Suprapubic skin (tissue), 4 donors: ENCODE data around the gene HMGB2. TPM values are rescaled to one million over a fixed set of nuclear protein-coding genes. Genes with fewer than 3 reads are reported as not detected.

Experiments
- DNase-seq, 2 donors: peaks; one replicate each; pipeline ENCODE4 v3.0.0-alpha.2; 2019; ENCODE audit warnings: low spot score in 2 of 2
- H3K27ac ChIP-seq: fragments of 200-600 bp; sonication (generic); one replicate; pipeline ENCODE4 v1.5.1; 2019
- H3K27me3 ChIP-seq: fragments of 200-600 bp; sonication (generic); one replicate; pipeline ENCODE4 v1.5.1; 2019
- H3K36me3 ChIP-seq: fragments of 200-600 bp; sonication (generic); one replicate; pipeline ENCODE4 v1.5.1; 2019
- H3K4me1 ChIP-seq: fragments of 200-600 bp; sonication (generic); one replicate; pipeline ENCODE4 v1.5.1; 2019
- H3K4me3 ChIP-seq: fragments of 200-600 bp; sonication (generic); one replicate; pipeline ENCODE4 v1.5.1; 2019; ENCODE audit warnings: mild to moderate bottlenecking
- H3K9me3 ChIP-seq: fragments of 200-600 bp; sonication (generic); one replicate; pipeline ENCODE4 v1.5.1; 2019
- CTCF ChIP-seq, 2 donors: fragments of 200-600 bp in 1 of 2; fragments of 450-650 bp in 1 of 2; sonication (generic) in 1 of 2; IDR thresholded peaks; one replicate each; pipeline ENCODE4 v1.5.1; 2016 to 2019; ENCODE audit warnings: antibody characterized with exemption in 2 of 2, mild to moderate bottlenecking in 1 of 2, moderate library complexity in 1 of 2
- EP300 ChIP-seq: sonication (generic); formaldehyde crosslinking; IDR thresholded peaks from one replicate; pipeline ENCODE4 v1.6.1; 2017; ENCODE audit warnings: antibody characterized with exemption
- POLR2A ChIP-seq, 2 donors: fragments of 450-650 bp; IDR thresholded peaks; one replicate each; pipeline ENCODE4 v1.6.1; 2017; ENCODE audit warnings: antibody characterized with exemption in 2 of 2, mild to moderate bottlenecking in 2 of 2, moderate library complexity in 2 of 2
- POLR2AphosphoS5 ChIP-seq, 3 donors: sonication (generic); formaldehyde crosslinking; IDR thresholded peaks; one replicate each; pipeline ENCODE4 v1.6.1; 2017; ENCODE audit warnings: antibody characterized with exemption in 3 of 3
- WGBS: methylation state at CpG from one replicate; pipeline ENCODE4 v1.1.5; 2018; 5-methylcytosine and 5-hydroxymethylcytosine counted together
- total RNA-seq, 4 donors: library from RNA; depleted of rRNA; stranded (reverse); fragments of >200 nt; gene quantifications; one replicate each; pipeline ENCODE4 v1.1.0, GENCODE V29; 2016

The HMGB2 gene
- total RNA-seq, result 10 to 100 TPM; 28.8 to 76.5 (median 34.2) TPM

- H3K27ac ChIP-seq, result peak within 1 kb of the TSS; percentile 99
- WGBS, result 0% methylated on average over 37 of the region's 61 CpGs
- TF ChIP-seq CTCF (IDR thresholded peaks at IDR 0.05) (no peak), POLR2AphosphoS5 (IDR thresholded peaks at IDR 0.05) (peak; percentile 32 to 96 (median 92)), POLR2A (IDR thresholded peaks at IDR 0.05) (peak; percentile 91 to 97), EP300 (no peak)
- DNase-seq, result peak; percentile 100
- H3K9me3 ChIP-seq, result no peaks in the 10 kb centered on the region
- no peaks in the 10 kb centered on the region for H3K27me3 ChIP-seq
- peaks cover 18% of the 10 kb centered on the region for H3K36me3 ChIP-seq
- H3K4me3 ChIP-seq, result peak within 1 kb of the TSS; percentile 98
- peaks cover 28% of the 10 kb centered on the region for H3K4me1 ChIP-seq
Measured at GRCh38 chr4:173334085-173334890, at the start of gene HMGB2. TSS of gene HMGB2 (minus strand) at chr4:173334358. CDS start at chr4:173333649, 709 bp downstream.

- Histone ChIP-seq H3K4me3 (no peak overlapping the region), H3K9me3 (no peaks in the 10 kb centered on the region), H3K27ac (no peak overlapping the region), H3K36me3 (no peaks in the 10 kb centered on the region), H3K4me1 (no peaks in the 10 kb centered on the region), H3K27me3 (no peaks in the 10 kb centered on the region)
- WGBS, result 97% methylated on average over 4 of the region's 4 CpGs
- TF ChIP-seq POLR2A (IDR thresholded peaks at IDR 0.05) (no peak), EP300 (no peak), CTCF (IDR thresholded peaks at IDR 0.05) (no peak)
- DNase-seq, result no peak
Measured at GRCh38 chr4:173382349-173382748, 48.2 kb upstream of the HMGB2 start.

GRCh38 chr4:173381610-173382009 lies 47.5 kb upstream of the HMGB2 start:
- Histone ChIP-seq H3K4me1 (no peaks in the 10 kb centered on the region), H3K36me3 (peaks cover 1% of the 10 kb centered on the region), H3K27me3 (no peaks in the 10 kb centered on the region), H3K27ac (no peak overlapping the region), H3K4me3 (no peak overlapping the region), H3K9me3 (no peaks in the 10 kb centered on the region)
- no peak for TF ChIP-seq CTCF (IDR thresholded peaks at IDR 0.05)
- no peak for TF ChIP-seq EP300
- no peak for TF ChIP-seq POLR2A (IDR thresholded peaks at IDR 0.05)
- TF ChIP-seq POLR2AphosphoS5 (IDR thresholded peaks at IDR 0.05), result no peak
- DNase-seq, result no peak
- 23% methylated on average over 1 of the region's 1 CpG for WGBS

GRCh38 chr4:173380987-173381386 lies 46.8 kb upstream of the HMGB2 start:
- Histone ChIP-seq H3K27ac (no peak overlapping the region), H3K9me3 (no peaks in the 10 kb centered on the region), H3K4me1 (no peaks in the 10 kb centered on the region), H3K4me3 (no peak overlapping the region), H3K36me3 (peaks cover 3% of the 10 kb centered on the region), H3K27me3 (no peaks in the 10 kb centered on the region)
- DNase-seq, result no peak
- no peak for TF ChIP-seq EP300
- no peak for TF ChIP-seq POLR2A (IDR thresholded peaks at IDR 0.05)
- no peak for TF ChIP-seq POLR2AphosphoS5 (IDR thresholded peaks at IDR 0.05)
- no peak for TF ChIP-seq CTCF (IDR thresholded peaks at IDR 0.05)

- no peak for TF ChIP-seq POLR2A (IDR thresholded peaks at IDR 0.05)
- no peak for TF ChIP-seq CTCF (IDR thresholded peaks at IDR 0.05)
- TF ChIP-seq POLR2AphosphoS5 (IDR thresholded peaks at IDR 0.05), result no peak
- TF ChIP-seq EP300, result no peak
- Histone ChIP-seq H3K27ac (no peak overlapping the region), H3K27me3 (no peaks in the 10 kb centered on the region), H3K36me3 (peaks cover 3% of the 10 kb centered on the region), H3K9me3 (no peaks in the 10 kb centered on the region), H3K4me3 (no peak overlapping the region), H3K4me1 (no peaks in the 10 kb centered on the region)
- no peak for DNase-seq
- WGBS, result 95% methylated on average over 3 of the region's 3 CpGs
Measured at GRCh38 chr4:173379929-173380328, 45.8 kb upstream of the HMGB2 start.
